ENCODE measurements around the gene SLC8B1. TPM values are rescaled to one million over a fixed set of nuclear protein-coding genes. Genes with fewer than 3 reads are reported as not detected.

The SLC8B1 gene
- total and polyA plus RNA-seq, 2 donors from 2014 or later, result 18.6 to 61.5 TPM

DNA sequence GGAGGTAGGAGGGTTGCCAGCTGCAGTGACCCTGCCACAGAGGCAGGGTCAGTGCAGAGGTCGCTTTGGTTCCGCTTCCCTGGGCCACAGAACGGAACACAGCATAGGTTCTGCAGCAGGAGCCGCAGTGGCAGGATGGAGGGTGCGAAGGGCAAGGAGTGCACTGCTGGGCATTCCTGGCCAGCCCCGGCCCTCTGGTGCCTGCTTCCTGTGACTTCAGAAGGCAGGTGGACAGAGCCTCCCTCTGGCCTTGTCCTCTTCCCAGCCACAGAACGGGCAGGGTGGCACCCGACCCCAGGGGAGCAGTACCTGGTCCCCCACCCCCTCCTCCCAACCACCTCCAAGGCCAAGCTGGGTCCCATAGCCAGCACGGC, 37.7 kb downstream of the SLC8B1 start:
- Histone ChIP-seq H3K4me3 (ENCODE audit: low read length in 3 of 3) (no peak overlapping the region), H3K9ac (ENCODE audit: low read length in 3 of 3) (no peak overlapping the region), H3K36me3 (ENCODE audit: control insufficient read depth in 2 of 3, insufficient read depth in 3 of 3, low read length in 3 of 3) (peaks cover 0 to 37% (median 23%) of the 10 kb centered on the region in 3 donors), H3K9me3 (ENCODE audit: control insufficient read depth in 2 of 3, insufficient read depth in 1 of 3, low read length in 3 of 3) (no peaks in the 10 kb centered on the region), H3K27ac (ENCODE audit: low read depth in 2 of 2, low read length in 2 of 2) (peak overlapping the region in 1 of 2 donors; percentile 3), H3K27me3 (ENCODE audit: control insufficient read depth, insufficient read depth, low read length) (no peaks in the 10 kb centered on the region), H3K4me1 (ENCODE audit: control insufficient read depth in 2 of 3, insufficient read depth in 2 of 3, low read depth in 1 of 3, low read length in 3 of 3) (peaks cover 0 to 31% (median 23%) of the 10 kb centered on the region in 3 donors)
- no peak for FAIRE-seq
- peak in 2 of 5 donors; percentile 33 to 77 for DNase-seq
- intact Hi-C loops (cut with DNase I), result no loop called here
- TF ChIP-seq, protein P1, sequence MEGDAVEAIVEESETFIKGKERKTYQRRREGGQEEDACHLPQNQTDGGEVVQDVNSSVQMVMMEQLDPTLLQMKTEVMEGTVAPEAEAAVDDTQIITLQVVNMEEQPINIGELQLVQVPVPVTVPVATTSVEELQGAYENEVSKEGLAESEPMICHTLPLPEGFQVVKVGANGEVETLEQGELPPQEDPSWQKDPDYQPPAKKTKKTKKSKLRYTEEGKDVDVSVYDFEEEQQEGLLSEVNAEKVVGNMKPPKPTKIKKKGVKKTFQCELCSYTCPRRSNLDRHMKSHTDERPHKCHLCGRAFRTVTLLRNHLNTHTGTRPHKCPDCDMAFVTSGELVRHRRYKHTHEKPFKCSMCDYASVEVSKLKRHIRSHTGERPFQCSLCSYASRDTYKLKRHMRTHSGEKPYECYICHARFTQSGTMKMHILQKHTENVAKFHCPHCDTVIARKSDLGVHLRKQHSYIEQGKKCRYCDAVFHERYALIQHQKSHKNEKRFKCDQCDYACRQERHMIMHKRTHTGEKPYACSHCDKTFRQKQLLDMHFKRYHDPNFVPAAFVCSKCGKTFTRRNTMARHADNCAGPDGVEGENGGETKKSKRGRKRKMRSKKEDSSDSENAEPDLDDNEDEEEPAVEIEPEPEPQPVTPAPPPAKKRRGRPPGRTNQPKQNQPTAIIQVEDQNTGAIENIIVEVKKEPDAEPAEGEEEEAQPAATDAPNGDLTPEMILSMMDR (IDR thresholded peaks at IDR 0.05; ENCODE audit: borderline replicate concordance, extremely low read depth, insufficient read depth), result peak; percentile 9

DNA sequence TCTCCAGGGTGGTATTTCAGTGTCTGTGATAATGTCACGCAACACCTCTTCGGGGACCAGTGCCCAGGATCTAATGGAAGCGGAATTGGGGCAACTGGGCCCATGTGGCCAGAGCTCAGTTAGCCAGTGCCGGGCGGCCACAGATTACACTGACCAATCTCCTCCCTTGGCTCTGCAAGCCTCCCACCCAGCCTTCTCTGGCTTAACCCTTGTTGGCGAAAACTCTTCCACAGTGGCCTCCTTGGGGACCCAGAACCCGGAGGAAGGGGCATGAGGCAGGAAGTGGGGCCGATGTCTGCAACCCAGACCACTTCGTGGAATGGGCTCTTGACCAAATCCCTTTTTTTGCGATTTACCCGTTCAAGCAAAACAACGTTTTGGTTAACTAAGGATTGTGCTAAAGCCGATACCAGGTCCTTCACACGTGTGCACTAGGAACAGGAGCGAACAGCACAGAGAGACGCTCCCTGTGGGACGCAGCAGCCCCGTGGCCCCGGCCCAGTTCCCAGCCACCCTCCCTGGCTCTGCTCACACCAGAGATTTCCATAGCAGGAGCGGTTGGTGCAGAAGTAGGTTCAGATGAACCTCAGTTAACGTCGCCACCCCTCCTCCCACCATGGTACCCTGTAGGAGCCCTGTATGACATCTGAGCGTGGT, 38.2 kb downstream of the SLC8B1 start:
- Histone ChIP-seq H3K27me3 (ENCODE audit: control insufficient read depth, insufficient read depth, low read length) (no peaks in the 10 kb centered on the region), H3K4me1 (ENCODE audit: control insufficient read depth in 2 of 3, insufficient read depth in 2 of 3, low read depth in 1 of 3, low read length in 3 of 3) (peaks cover 0 to 31% (median 23%) of the 10 kb centered on the region in 3 donors), H3K4me3 (ENCODE audit: low read length in 3 of 3) (no peak overlapping the region), H3K9me3 (ENCODE audit: control insufficient read depth in 2 of 3, insufficient read depth in 1 of 3, low read length in 3 of 3) (no peaks in the 10 kb centered on the region), H3K9ac (ENCODE audit: low read length in 3 of 3) (no peak overlapping the region), H3K27ac (ENCODE audit: low read depth in 2 of 2, low read length in 2 of 2) (peak overlapping the region in 1 of 2 donors; percentile 3), H3K36me3 (ENCODE audit: control insufficient read depth in 2 of 3, insufficient read depth in 3 of 3, low read length in 3 of 3) (peaks cover 0 to 42% (median 28%) of the 10 kb centered on the region in 3 donors)
- intact Hi-C loops (cut with DNase I), result no loop called here
- TF ChIP-seq, protein P1 (IDR thresholded peaks at IDR 0.05; ENCODE audit: borderline replicate concordance, extremely low read depth, insufficient read depth), result no peak
- no peak for FAIRE-seq
- peak in 1 of 5 donors; percentile 59 for DNase-seq

DNA sequence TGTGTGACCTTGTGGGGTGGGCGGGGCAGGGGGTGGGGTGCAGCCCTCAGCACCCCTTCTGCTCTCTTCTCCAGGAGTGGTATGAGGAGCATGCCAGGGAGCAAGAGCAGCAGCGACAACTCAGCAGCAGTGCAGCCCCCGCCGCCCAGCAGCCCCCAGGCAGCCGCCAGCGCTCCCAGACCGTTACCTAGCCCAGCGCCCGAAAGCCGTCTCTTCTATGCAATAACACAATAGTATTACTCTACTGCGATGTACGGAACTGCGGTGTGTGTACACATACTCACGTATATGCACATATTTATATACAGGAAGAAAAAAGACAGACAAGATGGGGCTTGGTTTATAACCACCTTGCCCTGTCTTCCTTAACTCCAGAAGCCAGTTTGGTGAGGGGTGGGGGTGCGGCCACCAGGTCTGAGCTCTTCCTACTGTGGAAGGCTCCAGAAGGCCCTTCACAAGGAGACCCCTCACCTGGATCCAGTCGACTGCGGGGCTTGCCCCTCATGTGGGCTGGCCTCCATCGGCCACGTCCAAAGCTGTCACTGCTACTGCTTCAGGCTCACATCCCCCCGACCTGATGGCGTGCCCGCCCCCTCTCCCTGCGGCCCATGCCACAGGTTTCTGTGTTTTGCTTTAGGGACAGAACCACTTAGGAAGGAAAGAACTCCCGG, 38.9 kb downstream of the SLC8B1 start:
- H3K9me3 ChIP-seq (ENCODE audit: control insufficient read depth in 2 of 3, insufficient read depth in 1 of 3, low read length in 3 of 3), result no peaks in the 10 kb centered on the region
- H3K4me1 ChIP-seq (ENCODE audit: control insufficient read depth in 2 of 3, insufficient read depth in 2 of 3, low read depth in 1 of 3, low read length in 3 of 3), result peaks cover 0 to 31% (median 23%) of the 10 kb centered on the region in 3 donors
- DNase-seq, result peak in 1 of 5 donors; percentile 67
- TF ChIP-seq, protein P1 (IDR thresholded peaks at IDR 0.05; ENCODE audit: borderline replicate concordance, extremely low read depth, insufficient read depth), result no peak
- no peak overlapping the region for H3K4me3 ChIP-seq (ENCODE audit: low read length in 3 of 3)
- FAIRE-seq, result no peak
- no peak overlapping the region for H3K9ac ChIP-seq (ENCODE audit: low read length in 3 of 3)
- H3K36me3 ChIP-seq (ENCODE audit: control insufficient read depth in 2 of 3, insufficient read depth in 3 of 3, low read length in 3 of 3), result peaks cover 0 to 49% (median 28%) of the 10 kb centered on the region in 3 donors
- no peak overlapping the region for H3K27ac ChIP-seq (ENCODE audit: low read depth in 2 of 2, low read length in 2 of 2)
- H3K27me3 ChIP-seq (ENCODE audit: control insufficient read depth, insufficient read depth, low read length), result no peaks in the 10 kb centered on the region
- intact Hi-C loops (cut with DNase I), result no loop called here
